ENCODE measurements around the gene SYT1. TPM values are rescaled to one million over a fixed set of nuclear protein-coding genes. Genes with fewer than 3 reads are reported as not detected.

The SYT1 gene
- total RNA-seq, 2 donors from 2014 or later = 1.0 to 22.7 TPM

DNA sequence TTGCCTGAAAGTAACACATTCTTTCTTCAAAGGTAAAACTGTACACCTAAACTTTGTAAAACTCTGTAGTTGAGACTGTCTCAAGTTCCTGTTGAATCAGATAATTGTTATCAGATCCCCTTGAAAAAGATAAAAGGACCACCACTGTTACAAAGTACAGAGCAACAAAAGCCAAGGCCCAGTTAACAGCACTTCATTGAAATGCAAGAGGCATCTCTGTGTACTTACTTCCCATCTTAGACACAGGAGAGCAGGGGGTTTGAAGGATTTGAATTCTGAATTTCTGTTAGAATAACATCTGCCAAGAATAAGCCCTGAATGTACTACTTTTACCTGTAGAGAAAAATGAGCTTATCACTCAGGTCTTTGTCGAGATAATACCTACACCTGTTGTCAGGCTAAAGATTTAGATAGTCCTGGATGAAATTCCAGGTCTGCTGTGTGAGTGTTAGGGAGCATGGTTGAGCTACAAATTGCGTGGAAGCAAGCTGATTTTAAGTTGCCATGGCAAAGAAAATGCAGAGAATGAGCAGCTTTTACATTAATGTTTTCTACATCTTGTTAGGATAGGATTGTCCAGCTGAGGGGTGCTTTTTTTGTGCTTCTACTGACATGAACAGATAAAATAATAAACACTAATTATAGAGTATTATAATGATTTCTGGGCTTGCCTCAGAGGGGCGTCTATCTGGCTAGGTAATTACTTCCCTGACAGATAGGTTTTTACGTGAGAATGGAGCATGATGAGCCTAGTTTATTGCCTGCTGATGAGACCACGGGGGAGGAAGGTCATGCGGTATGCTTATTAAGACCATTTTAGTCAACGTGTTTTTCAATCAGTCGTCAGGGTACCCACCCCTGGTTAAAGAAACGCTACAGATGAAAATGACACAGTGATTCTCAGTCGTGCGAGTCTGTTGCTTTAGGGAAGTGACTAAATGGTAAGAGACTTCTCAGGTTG is 517.0 kb downstream of the SYT1 start:
- TF ChIP-seq CTCF (IDR thresholded peaks at IDR 0.05) (no peak), POLR2A (IDR thresholded peaks at IDR 0.05) (no peak)
- ATAC-seq = no peak

DNA sequence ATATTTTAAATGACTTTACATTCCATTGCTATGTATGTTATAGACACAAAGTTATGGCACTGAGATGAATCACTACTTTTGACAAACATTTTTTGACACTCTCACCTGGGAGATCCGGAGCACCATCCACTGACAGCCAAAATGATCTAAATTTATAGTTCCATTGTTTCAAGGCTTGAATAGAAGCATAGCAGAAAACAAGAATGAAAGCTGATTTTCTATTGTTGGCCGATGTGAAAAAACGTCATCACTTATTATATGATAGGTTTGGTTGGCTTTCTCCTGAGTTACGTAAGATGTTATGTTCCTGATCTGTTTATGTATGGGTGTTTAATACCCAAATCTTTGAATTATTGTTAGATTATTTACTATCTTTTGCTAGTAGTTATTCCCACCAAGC is 520.0 kb downstream of the SYT1 start:
- Histone ChIP-seq H3K9me3 (no peaks in the 10 kb centered on the region), H3K4me1 (no peaks in the 10 kb centered on the region), H3K4me3 (no peak overlapping the region), H3K27me3 (no peaks in the 10 kb centered on the region), H3K27ac (no peak overlapping the region), H3K36me3 (replicated peaks in 1 of 2; ENCODE audit: insufficient read depth in 1 of 2, low read depth in 2 of 2) (no peaks in the 10 kb centered on the region)
- ATAC-seq (no peak), DNase-seq (no peak)
- 80 to 88% methylated on average over 4 of the region's 4 CpGs for WGBS, 2 donors
- intact Hi-C loops (cut with DNase I) = no loop called here
- TF ChIP-seq CTCF (IDR thresholded peaks at IDR 0.05) (no peak), POLR2A (IDR thresholded peaks at IDR 0.05) (no peak)

More for the DNA sequence above, 517.0 kb downstream of the SYT1 start:
- no peaks in the 10 kb centered on the region for H3K36me3 ChIP-seq (replicated peaks in 1 of 2; ENCODE audit: insufficient read depth in 1 of 2, low read depth in 2 of 2)
- no peak for DNase-seq
- no peaks in the 10 kb centered on the region for H3K27me3 ChIP-seq
- intact Hi-C loops (cut with DNase I) = no loop called here
- H3K27ac ChIP-seq = no peak overlapping the region
- 24 to 26% methylated on average over 11 of the region's 11 CpGs for WGBS, 2 donors
- no peak overlapping the region for H3K4me3 ChIP-seq
- no peaks in the 10 kb centered on the region for H3K9me3 ChIP-seq
- H3K4me1 ChIP-seq = no peaks in the 10 kb centered on the region

GRCh38 chr12:79388011-79388410 is 523.4 kb downstream of the SYT1 start:
- intact Hi-C loops (cut with DNase I) = no loop called here
- Histone ChIP-seq H3K27ac (no peak overlapping the region), H3K4me1 (no peaks in the 10 kb centered on the region), H3K36me3 (replicated peaks in 1 of 2; ENCODE audit: insufficient read depth in 1 of 2, low read depth in 2 of 2) (no peaks in the 10 kb centered on the region), H3K4me3 (no peak overlapping the region), H3K27me3 (no peaks in the 10 kb centered on the region), H3K9me3 (no peaks in the 10 kb centered on the region)
- ATAC-seq (no peak), DNase-seq (no peak)
- TF ChIP-seq CTCF (IDR thresholded peaks at IDR 0.05) (no peak), POLR2A (IDR thresholded peaks at IDR 0.05) (no peak)
- WGBS, 2 donors = 36 to 59% methylated on average over 1 of the region's 1 CpG

DNA sequence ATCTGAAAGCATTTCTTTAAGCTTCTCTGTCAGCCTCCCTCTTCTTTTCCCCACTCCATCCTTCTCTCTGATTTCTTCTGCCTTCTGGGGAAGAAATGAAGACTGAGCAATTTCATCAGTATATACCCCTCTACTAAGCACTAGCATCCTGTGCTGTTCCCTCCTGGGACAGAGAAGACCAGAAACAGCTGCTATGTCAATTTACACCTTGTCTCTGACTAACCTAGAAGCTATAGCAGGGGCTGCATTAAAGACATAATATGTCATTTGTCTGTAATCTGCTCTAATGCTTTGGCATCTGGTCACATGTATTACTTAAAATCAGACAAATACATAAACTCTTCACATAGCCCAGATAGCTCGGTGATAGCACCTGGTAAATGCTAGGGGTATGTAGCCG is 529.3 kb downstream of the SYT1 start:
- ATAC-seq = no peak

More for the DNA sequence above, 529.3 kb downstream of the SYT1 start:
- no peaks in the 10 kb centered on the region for H3K27me3 ChIP-seq
- no peak overlapping the region for H3K4me3 ChIP-seq
- intact Hi-C loops (cut with DNase I) = no loop called here
- H3K36me3 ChIP-seq (replicated peaks in 1 of 2; ENCODE audit: insufficient read depth in 1 of 2, low read depth in 2 of 2) = no peaks in the 10 kb centered on the region
- H3K27ac ChIP-seq = no peak overlapping the region
- WGBS, 2 donors = 83 to 94% methylated on average over 2 of the region's 2 CpGs
- no peaks in the 10 kb centered on the region for H3K9me3 ChIP-seq
- no peaks in the 10 kb centered on the region for H3K4me1 ChIP-seq
- TF ChIP-seq POLR2A (IDR thresholded peaks at IDR 0.05) (no peak), CTCF (IDR thresholded peaks at IDR 0.05) (no peak)
- DNase-seq = no peak
